Transverse colon (tissue), 4 donors: Measurements from ENCODE around the gene OPN1MW3.

ENCODE experiments used
- CTCF ChIP-seq, 5 experiments: fragments of 200-600 bp in 3 of 5; fragments of 450-650 bp in 2 of 5; sonication (generic) in 3 of 5; IDR thresholded peaks; 1 replicate in 2 of 5; 2 replicates in 3 of 5; pipeline ENCODE4 v1.5.1; 2016 to 2017; ENCODE audit warnings: antibody characterized with exemption in 5 of 5, inconsistent platforms in 3 of 5, mild to moderate bottlenecking in 2 of 5, moderate library complexity in 1 of 5
- EP300 ChIP-seq: sonication (generic); formaldehyde crosslinking; IDR thresholded peaks from one replicate; pipeline ENCODE4 v1.6.1; 2017; ENCODE audit warnings: antibody characterized with exemption, low read depth
- POLR2A ChIP-seq: fragments of 450-650 bp; IDR thresholded peaks from one replicate; pipeline ENCODE4 v1.6.1; 2016; ENCODE audit warnings: antibody characterized with exemption, mild to moderate bottlenecking, moderate library complexity
- POLR2AphosphoS5 ChIP-seq, 3 donors: sonication (generic); formaldehyde crosslinking; IDR thresholded peaks; one replicate each; pipeline ENCODE4 v1.6.1; 2016; ENCODE audit warnings: antibody characterized with exemption in 3 of 3

- TF ChIP-seq CTCF (IDR thresholded peaks at IDR 0.05) (no peak), EP300 (no peak), POLR2A (no peak), POLR2AphosphoS5 (IDR thresholded peaks at IDR 0.05) (no peak)
These were observed 38.4 kb downstream of the OPN1MW3 start, which contains the start of gene TKTL1 for GRCh38 chrX:154295664-154296310.
